Gastroesophageal sphincter (tissue), 4 donors: ENCODE data around the gene PRAC2. TPM values are rescaled to one million over a fixed set of nuclear protein-coding genes. Genes with fewer than 3 reads are reported as not detected.

Experiments
- ATAC-seq: fragments of 150-250 bp; one replicate; pipeline ENCODE4 v1.9.1; 2016; ENCODE audit warnings: mild to moderate bottlenecking, moderate library complexity
- H3K27ac ChIP-seq, 4 donors: fragments of 200-600 bp; sonication (generic) in 3 of 4; 1 replicate in 3 of 4; 2 replicates in 1 of 4; pipeline ENCODE4 v1.5.1; 2016 to 2019
- H3K27me3 ChIP-seq: fragments of 200-600 bp; sonication (generic); one replicate; pipeline ENCODE4 v1.5.1; 2019
- H3K36me3 ChIP-seq, 2 donors: fragments of 200-600 bp; sonication (generic); one replicate each; pipeline ENCODE4 v1.5.1; 2019; ENCODE audit warnings: control low read depth in 1 of 2
- H3K4me1 ChIP-seq, 3 donors: fragments of 200-600 bp; sonication (generic); 1 replicate in 2 of 3; 2 replicates in 1 of 3; pipeline ENCODE4 v1.5.1; 2016 to 2019; ENCODE audit warnings: control low read depth in 2 of 3
- H3K4me3 ChIP-seq, 2 donors: fragments of 200-600 bp; sonication (generic); one replicate each; pipeline ENCODE4 v1.5.1; 2019; ENCODE audit warnings: mild to moderate bottlenecking in 1 of 2, moderate library complexity in 1 of 2
- H3K9me3 ChIP-seq, 3 donors: fragments of 200-600 bp; sonication (generic); one replicate each; pipeline ENCODE4 v1.5.1; 2017 to 2019; ENCODE audit warnings: control low read depth in 2 of 3
- CTCF ChIP-seq, 4 experiments: fragments of 200-600 bp in 2 of 4; fragments of 450-650 bp in 2 of 4; sonication (generic) in 1 of 4; IDR thresholded peaks; one replicate each; pipeline ENCODE4 v1.5.1; 2017 to 2019; ENCODE audit warnings: antibody characterized with exemption in 4 of 4, mild to moderate bottlenecking in 2 of 4, moderate library complexity in 2 of 4
- EP300 ChIP-seq: sonication (generic); formaldehyde crosslinking; IDR thresholded peaks from one replicate; pipeline ENCODE4 v1.6.1; 2017; ENCODE audit warnings: antibody characterized with exemption, mild to moderate bottlenecking
- POLR2A ChIP-seq, 2 donors: fragments of 450-650 bp; IDR thresholded peaks; one replicate each; pipeline ENCODE4 v1.6.1; 2017; ENCODE audit warnings: antibody characterized with exemption in 2 of 2, mild to moderate bottlenecking in 2 of 2, moderate library complexity in 1 of 2
- POLR2AphosphoS5 ChIP-seq: sonication (generic); formaldehyde crosslinking; IDR thresholded peaks from one replicate; pipeline ENCODE4 v1.6.1; 2017; ENCODE audit warnings: antibody characterized with exemption
- WGBS, 2 donors: methylation state at CpG; one replicate each; pipeline ENCODE4 v1.1.5; 2018; ENCODE audit warnings: low coverage in 1 of 2; 5-methylcytosine and 5-hydroxymethylcytosine counted together
- small RNA-seq, 4 donors: library from RNA; depleted of rRNA; stranded (forward); fragments of <200 nt; gene quantifications; one replicate each; pipeline ENCODE3, GENCODE V24; 2016
- total RNA-seq, 4 donors: library from RNA; depleted of rRNA; stranded (reverse); fragments of >200 nt; gene quantifications; one replicate each; pipeline ENCODE4 v1.1.0, GENCODE V29; 2016

Gene PRAC2
- total RNA-seq, 4 donors from 2014 or later = not detected

- H3K4me1 ChIP-seq = no peaks in the 10 kb centered on the region
- TF ChIP-seq POLR2A (IDR thresholded peaks at IDR 0.05) = no peak
- TF ChIP-seq EP300 = no peak
- no peak for TF ChIP-seq CTCF (IDR thresholded peaks at IDR 0.05)
- no peak for TF ChIP-seq POLR2AphosphoS5
- H3K9me3 ChIP-seq = peaks cover 0 to 11% (median 0%) of the 10 kb centered on the region in 3 donors
- no peak overlapping the region for H3K27ac ChIP-seq
- H3K4me3 ChIP-seq = no peak overlapping the region
- ATAC-seq = no peak
- whole genome bisulfite sequencing, 2 donors = 82 to 83% methylated on average over 3 of the region's 3 CpGs
- H3K27me3 ChIP-seq = peaks cover 65% of the 10 kb centered on the region
- no peaks in the 10 kb centered on the region for H3K36me3 ChIP-seq
Observed at GRCh38 chr17:48773245-48773644, 50.3 kb downstream of the PRAC2 start.

Small RNA genes within 50 kb of the gene (small RNA-seq; reads per million reads assigned to genes)
- gene AC091179.2 (0 reads per million in 4 donors), gene COX6B1P2 (0 reads per million in 4 donors), gene MIR3185 (0 reads per million in 4 donors), gene RF02132 (0 reads per million in 4 donors), gene RF02133 (0 reads per million in 4 donors), gene RN7SL125P (0 reads per million in 4 donors)

Other genes starting within 250 kb of the PRAC2 start
- gene HOXB1, start 192.2 kb upstream of the PRAC2 start, total RNA-seq = not detected
- 10 to 100 TPM; 28.7 to 65.2 (median 38.8) TPM for gene HOXB2, start 178.1 kb upstream of the PRAC2 start, total RNA-seq
- gene HOXB4, start 144.8 kb upstream of the PRAC2 start, total RNA-seq = 10 to 100 TPM in 1 of 4 donors, 1 to 10 TPM in 3; 3.0 to 12.9 (median 6.9) TPM
- 10 to 100 TPM; 11.4 to 48.7 (median 24.2) TPM for gene HOXB3, start 132.9 kb upstream of the PRAC2 start, total RNA-seq
- gene HOXB5, start 129.4 kb upstream of the PRAC2 start, total RNA-seq = 1 to 10 TPM in 3 of 4 donors, under 1 TPM in 1; 0.27 to 2.7 (median 1.4) TPM
- gene HOXB6, start 118.2 kb upstream of the PRAC2 start, total RNA-seq = 10 to 100 TPM in 1 of 4 donors, 1 to 10 TPM in 3; 4.9 to 40.1 (median 5.1) TPM
- gene HOXB7, start 112.2 kb upstream of the PRAC2 start, total RNA-seq = 1 to 10 TPM in 3 of 4 donors, under 1 TPM in 1; 0.78 to 8.9 (median 3.0) TPM
- gene HOXB8, start 107.9 kb upstream of the PRAC2 start, total RNA-seq = 1 to 10 TPM in 1 of 4 donors, under 1 TPM in 1, not detected in 2; 0.27 to 3.9 TPM
- not detected for gene HOXB9, start 96.8 kb upstream of the PRAC2 start, total RNA-seq
- gene PRAC1, start 667 bp upstream of the PRAC2 start, total RNA-seq = not detected
- gene HOXB13, start 5.6 kb downstream of the PRAC2 start, total RNA-seq = not detected
- gene TTLL6, start 94.0 kb downstream of the PRAC2 start, total RNA-seq = not detected
- 100 to 1,000 TPM; 177 to 244 (median 227) TPM for gene CALCOCO2, start 107.8 kb downstream of the PRAC2 start, total RNA-seq
- gene ATP5MC1, start 169.6 kb downstream of the PRAC2 start, total RNA-seq = 100 to 1,000 TPM in 1 of 4 donors, 10 to 100 TPM in 3; 65.0 to 112 (median 82.7) TPM
- 10 to 100 TPM; 52.1 to 73.7 (median 60.4) TPM for gene UBE2Z, start 185.2 kb downstream of the PRAC2 start, total RNA-seq
- 100 to 1,000 TPM in 1 of 4 donors, 10 to 100 TPM in 3; 74.3 to 127 (median 97.0) TPM for gene SNF8, start 221.7 kb downstream of the PRAC2 start, total RNA-seq
- gene GIP, start 245.4 kb downstream of the PRAC2 start, total RNA-seq = not detected